Measurements from ENCODE around the gene ALKBH8. TPM values are rescaled to one million over a fixed set of nuclear protein-coding genes. Genes with fewer than 3 reads are reported as not detected.

ALKBH8 gene
- 8.5 and 8.9 TPM in 2 replicates for total RNA-seq

GRCh38 chr11:107565219-107565937 lies at the start of gene ALKBH8:
Gene ALKBH8, minus strand, starts transcription at chr11:107565735. Its CDS starts 4,842 bp downstream, at chr11:107560893.

GRCh38 chr11:107590460-107591377 lies 25.2 kb upstream of the ALKBH8 start, which contains the start of gene ELMOD1:
Gene ELMOD1, plus strand, starts transcription at chr11:107591147. Its CDS starts 27,043 bp downstream, at chr11:107618190.

GRCh38 chr11:107457558-107458271 lies 107.8 kb downstream of the ALKBH8 start, which contains the start of gene CWF19L2:
Gene CWF19L2, minus strand, starts transcription at chr11:107457825. Its CDS starts 9 bp downstream, at chr11:107457816.

Other genes starting within 250 kb of the ALKBH8 start
- 4.8 and 4.9 TPM in 2 replicates for gene CWF19L2, start 107.9 kb downstream of the ALKBH8 start, total RNA-seq
- 0.29 and 1.4 TPM in 2 replicates for gene ELMOD1, start 25.4 kb upstream of the ALKBH8 start, total RNA-seq
- not detected in 2 replicates for gene SLN, start 146.3 kb upstream of the ALKBH8 start, total RNA-seq

Data from myometrial cell (primary cell).